ENCODE data around the gene NUDT14. TPM values are rescaled to one million over a fixed set of nuclear protein-coding genes. Genes with fewer than 3 reads are reported as not detected.

The NUDT14 gene
- total RNA-seq, 1 donor from 2014 or later = 37.4 TPM

GRCh38 chr14:105126981-105127329 is 54.2 kb downstream of the NUDT14 start:
- TF ChIP-seq CTCF (IDR thresholded peaks at IDR 0.05) = no peak

GRCh38 chr14:105126126-105126980 is 54.8 kb downstream of the NUDT14 start:
- Mint-ChIP-seq H3K36me3 (ENCODE audit: low read depth) (peaks cover 7% of the 10 kb centered on the region), H3K4me3 (ENCODE audit: unreplicated experiment) (no peak overlapping the region), H3K4me1 (ENCODE audit: low read depth) (no peaks in the 10 kb centered on the region), H3K27me3 (ENCODE audit: low read depth) (peaks cover 65% of the 10 kb centered on the region), H3K27ac (ENCODE audit: unreplicated experiment) (no peak overlapping the region), H3K9me3 (ENCODE audit: low read depth) (peaks cover 14% of the 10 kb centered on the region)
- no peak for DNase-seq (ENCODE audit: low spot score)
- no peak for TF ChIP-seq CTCF (IDR thresholded peaks at IDR 0.05)

More at GRCh38 chr14:105126981-105127329, 54.2 kb downstream of the NUDT14 start:
- H3K9me3 Mint-ChIP-seq (ENCODE audit: low read depth) = peaks cover 10% of the 10 kb centered on the region
- no peak for DNase-seq (ENCODE audit: low spot score)
- peaks cover 61% of the 10 kb centered on the region for H3K27me3 Mint-ChIP-seq (ENCODE audit: low read depth)
- H3K4me1 Mint-ChIP-seq (ENCODE audit: low read depth) = no peaks in the 10 kb centered on the region
- peaks cover 5% of the 10 kb centered on the region for H3K36me3 Mint-ChIP-seq (ENCODE audit: low read depth)
- no peak overlapping the region for H3K27ac Mint-ChIP-seq (ENCODE audit: unreplicated experiment)
- H3K4me3 Mint-ChIP-seq (ENCODE audit: unreplicated experiment) = no peak overlapping the region

GRCh38 chr14:105124823-105125222 is 56.3 kb downstream of the NUDT14 start:
- Mint-ChIP-seq H3K27ac (ENCODE audit: unreplicated experiment) (no peak overlapping the region), H3K36me3 (ENCODE audit: low read depth) (peaks cover 8% of the 10 kb centered on the region), H3K4me1 (ENCODE audit: low read depth) (no peaks in the 10 kb centered on the region), H3K27me3 (ENCODE audit: low read depth) (peaks cover 73% of the 10 kb centered on the region), H3K9me3 (ENCODE audit: low read depth) (peaks cover 21% of the 10 kb centered on the region), H3K4me3 (ENCODE audit: unreplicated experiment) (no peak overlapping the region)
- DNase-seq (ENCODE audit: low spot score) = peak; percentile 30
- no peak for TF ChIP-seq CTCF (IDR thresholded peaks at IDR 0.05)

- peaks cover 21% of the 10 kb centered on the region for H3K9me3 Mint-ChIP-seq (ENCODE audit: low read depth)
- TF ChIP-seq CTCF (IDR thresholded peaks at IDR 0.05) = no peak
- H3K4me3 Mint-ChIP-seq (ENCODE audit: unreplicated experiment) = no peak overlapping the region
- H3K27me3 Mint-ChIP-seq (ENCODE audit: low read depth) = peaks cover 73% of the 10 kb centered on the region
- H3K4me1 Mint-ChIP-seq (ENCODE audit: low read depth) = no peaks in the 10 kb centered on the region
- no peak for DNase-seq (ENCODE audit: low spot score)
- peaks cover 6% of the 10 kb centered on the region for H3K36me3 Mint-ChIP-seq (ENCODE audit: low read depth)
- H3K27ac Mint-ChIP-seq (ENCODE audit: unreplicated experiment) = no peak overlapping the region
These were observed 56.9 kb downstream of the NUDT14 start for GRCh38 chr14:105123981-105124765.

- no peaks in the 10 kb centered on the region for H3K4me1 Mint-ChIP-seq (ENCODE audit: low read depth)
- H3K36me3 Mint-ChIP-seq (ENCODE audit: low read depth) = peaks cover 6% of the 10 kb centered on the region
- no peak overlapping the region for H3K27ac Mint-ChIP-seq (ENCODE audit: unreplicated experiment)
- H3K9me3 Mint-ChIP-seq (ENCODE audit: low read depth) = peaks cover 21% of the 10 kb centered on the region
- H3K4me3 Mint-ChIP-seq (ENCODE audit: unreplicated experiment) = no peak overlapping the region
- peaks cover 79% of the 10 kb centered on the region for H3K27me3 Mint-ChIP-seq (ENCODE audit: low read depth)
- DNase-seq (ENCODE audit: low spot score) = no peak
- TF ChIP-seq CTCF (IDR thresholded peaks at IDR 0.05) = no peak
These were observed 57.9 kb downstream of the NUDT14 start for GRCh38 chr14:105123064-105123665.

Measured in chondrocyte (in vitro differentiated cells).